Neural progenitor cell (in vitro differentiated cells): ENCODE data around the gene PLA2G4B.

ENCODE experiments used
- EZH2 ChIP-seq: fragments of 200-600 bp; sonication (generic); IDR thresholded peaks from 2 replicates; pipeline ENCODE4 v1.6.1; 2017; ENCODE audit warnings: antibody characterized with exemption, mild to moderate bottlenecking, moderate library complexity
- EZH2phosphoT487 ChIP-seq: fragments of 200-600 bp; sonication (generic); IDR thresholded peaks from 2 replicates; pipeline ENCODE4 v1.6.1; 2017; ENCODE audit warnings: antibody characterized with exemption
- TF ChIP-seq, protein P1 (sequence below): fragments of 200-600 bp; sonication (generic); IDR thresholded peaks from 2 replicates; pipeline ENCODE4 v1.5.1; 2017; ENCODE audit warnings: antibody characterized with exemption, mild to moderate bottlenecking

DNA sequence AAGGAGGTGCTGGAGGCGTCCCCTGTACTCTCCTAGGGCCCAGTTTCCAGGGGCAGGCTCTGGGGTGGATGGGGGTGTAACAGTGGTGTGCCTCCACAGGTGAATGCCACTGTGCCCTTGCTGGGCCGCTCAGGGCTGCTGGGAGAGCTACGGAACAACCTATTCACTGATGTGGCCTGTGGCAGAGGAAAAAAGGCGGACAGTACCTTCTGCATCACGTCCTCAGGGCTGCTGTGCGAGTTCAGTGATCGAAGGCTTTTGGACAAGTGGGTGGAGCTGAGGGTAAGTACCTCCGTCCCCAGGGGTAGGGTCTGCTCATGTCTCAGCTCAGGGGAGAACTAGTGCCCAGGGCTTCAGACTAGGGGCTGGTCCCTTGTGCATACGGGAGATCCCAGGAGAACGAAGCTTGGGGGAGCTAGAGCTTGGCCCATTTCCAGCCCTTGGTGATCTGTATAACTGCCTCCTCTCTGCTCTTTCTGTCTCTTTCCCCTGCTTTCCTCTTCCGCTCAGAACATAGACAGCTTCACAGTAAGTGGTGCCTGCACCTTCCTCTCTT is 25.7 kb upstream of the PLA2G4B start:
- no peak for TF ChIP-seq EZH2phosphoT487
- TF ChIP-seq, protein P1, sequence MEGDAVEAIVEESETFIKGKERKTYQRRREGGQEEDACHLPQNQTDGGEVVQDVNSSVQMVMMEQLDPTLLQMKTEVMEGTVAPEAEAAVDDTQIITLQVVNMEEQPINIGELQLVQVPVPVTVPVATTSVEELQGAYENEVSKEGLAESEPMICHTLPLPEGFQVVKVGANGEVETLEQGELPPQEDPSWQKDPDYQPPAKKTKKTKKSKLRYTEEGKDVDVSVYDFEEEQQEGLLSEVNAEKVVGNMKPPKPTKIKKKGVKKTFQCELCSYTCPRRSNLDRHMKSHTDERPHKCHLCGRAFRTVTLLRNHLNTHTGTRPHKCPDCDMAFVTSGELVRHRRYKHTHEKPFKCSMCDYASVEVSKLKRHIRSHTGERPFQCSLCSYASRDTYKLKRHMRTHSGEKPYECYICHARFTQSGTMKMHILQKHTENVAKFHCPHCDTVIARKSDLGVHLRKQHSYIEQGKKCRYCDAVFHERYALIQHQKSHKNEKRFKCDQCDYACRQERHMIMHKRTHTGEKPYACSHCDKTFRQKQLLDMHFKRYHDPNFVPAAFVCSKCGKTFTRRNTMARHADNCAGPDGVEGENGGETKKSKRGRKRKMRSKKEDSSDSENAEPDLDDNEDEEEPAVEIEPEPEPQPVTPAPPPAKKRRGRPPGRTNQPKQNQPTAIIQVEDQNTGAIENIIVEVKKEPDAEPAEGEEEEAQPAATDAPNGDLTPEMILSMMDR, result no peak
- no peak for TF ChIP-seq EZH2
